ENCODE results near the gene COL18A1.
A peak's percentile ranks its signal among the peaks of the same experiment; 100 is the strongest.

COL18A1 gene

DNA sequence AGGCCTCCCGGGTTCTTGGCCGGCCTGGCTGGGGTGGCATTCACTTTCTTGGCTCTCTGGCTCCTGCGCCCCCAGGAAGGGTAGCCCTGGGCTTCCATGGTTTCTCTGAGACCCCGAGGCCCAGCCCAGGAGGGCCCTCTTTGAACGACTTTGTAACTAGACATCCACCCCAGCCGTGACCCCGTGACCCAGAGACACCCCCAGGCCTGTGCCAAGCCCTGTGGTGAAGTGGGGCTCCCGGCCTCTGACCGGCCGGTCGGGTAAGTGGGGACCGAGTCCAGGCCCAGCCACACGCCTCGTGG, 64.0 kb downstream of the COL18A1 start:
- DNase-seq (ENCODE audit: low read depth), result no peak

DNA sequence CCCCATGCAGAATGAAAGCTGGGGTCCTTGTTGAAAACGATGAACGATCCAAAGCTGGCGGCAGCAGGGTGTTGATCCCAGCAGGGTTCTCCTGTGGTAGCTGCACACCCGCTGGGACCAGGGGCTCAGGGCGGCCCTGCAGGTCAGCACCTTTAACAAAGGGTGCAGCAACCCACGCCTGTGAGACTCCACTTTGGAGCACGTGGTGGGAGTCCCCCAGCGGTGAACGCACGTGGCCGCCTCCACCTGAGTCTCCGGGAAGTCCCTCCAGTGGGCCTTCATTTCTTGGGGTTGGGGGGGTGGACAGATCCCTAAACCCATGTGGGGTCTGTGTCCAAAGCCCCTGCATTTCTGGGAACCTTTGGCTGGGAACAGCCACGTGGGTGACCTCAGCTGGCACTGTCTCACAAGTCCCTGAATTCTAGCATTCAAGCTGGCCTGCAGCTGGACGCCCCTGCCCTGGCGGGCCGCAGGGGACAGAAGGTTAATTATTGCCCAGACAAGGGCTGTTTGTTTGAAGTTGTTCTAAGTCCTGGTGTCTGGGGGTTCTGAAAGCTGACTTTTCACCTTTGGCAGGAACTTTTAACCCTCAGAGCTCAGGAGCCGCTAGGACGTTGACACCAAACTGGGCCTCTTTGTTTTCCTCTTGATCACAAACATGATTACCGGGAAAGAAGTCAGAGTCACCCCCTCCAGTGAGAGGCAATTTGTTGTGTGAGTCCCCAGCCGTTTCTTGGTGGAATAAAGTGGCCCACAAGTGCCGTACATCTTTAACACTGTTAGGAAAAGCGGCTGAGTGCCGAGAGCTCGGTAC, 64.5 kb downstream of the COL18A1 start:
- no peak for DNase-seq (ENCODE audit: low read depth)

DNA sequence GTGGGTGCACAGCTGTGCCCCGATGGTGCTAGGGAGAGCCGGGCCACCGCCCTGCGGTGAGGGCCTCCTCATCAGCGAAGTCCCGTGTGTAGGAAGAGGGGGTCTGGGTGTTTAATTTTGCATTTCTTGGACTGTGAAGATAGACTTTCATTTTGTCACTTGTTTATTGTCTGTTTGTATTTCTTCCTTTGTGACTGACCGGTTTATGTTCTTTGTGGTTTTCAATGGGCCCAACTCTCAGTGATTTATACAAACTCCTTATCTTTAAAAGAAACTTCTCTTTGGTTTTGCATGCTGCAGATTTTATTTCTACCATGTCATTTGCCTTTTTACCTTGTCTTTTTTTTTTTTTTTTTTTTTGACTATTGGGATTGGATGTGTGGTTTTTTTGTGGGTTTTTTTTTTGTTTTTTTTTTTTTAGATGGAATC, 65.1 kb downstream of the COL18A1 start:
- DNase-seq (ENCODE audit: low read depth), result no peak

DNA sequence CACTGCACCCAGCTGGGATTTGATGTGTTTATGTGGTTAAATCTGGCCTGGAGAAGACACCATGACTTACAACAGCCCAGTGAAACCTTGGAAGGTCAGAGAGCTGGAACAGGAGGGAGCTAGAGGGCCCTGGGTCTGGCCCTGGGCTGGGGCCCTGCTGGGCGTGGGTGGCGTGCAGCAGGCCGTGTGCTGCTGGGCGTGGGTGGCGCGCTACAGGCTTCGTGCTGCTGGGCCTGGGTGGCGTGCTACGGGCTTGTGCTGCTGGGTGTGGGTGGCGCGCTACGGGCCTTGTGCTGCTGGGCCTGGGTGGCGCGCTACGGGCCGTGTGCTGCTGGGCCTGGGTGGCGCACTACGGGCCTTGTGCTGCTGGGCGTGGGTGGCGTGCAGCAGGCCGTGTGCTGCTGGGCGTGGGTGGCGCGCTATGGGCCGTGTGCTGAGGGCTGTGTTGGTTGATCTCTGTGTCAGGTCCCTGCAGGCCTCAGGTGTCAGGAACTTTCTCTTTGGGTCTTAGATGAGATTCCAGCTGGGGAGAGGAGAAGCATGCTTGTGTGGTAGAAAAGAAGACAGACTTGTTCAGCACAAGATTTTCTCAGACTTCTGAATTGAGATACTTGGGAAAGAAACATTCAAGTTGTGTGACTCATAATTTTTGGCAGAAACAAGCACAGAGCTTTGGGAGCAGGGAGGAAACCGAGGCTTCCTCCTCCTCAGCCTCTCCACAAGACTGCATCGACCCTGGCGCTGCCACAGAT, 66.0 kb downstream of the COL18A1 start:
- peak; percentile 66 for DNase-seq (ENCODE audit: low read depth)

DNA sequence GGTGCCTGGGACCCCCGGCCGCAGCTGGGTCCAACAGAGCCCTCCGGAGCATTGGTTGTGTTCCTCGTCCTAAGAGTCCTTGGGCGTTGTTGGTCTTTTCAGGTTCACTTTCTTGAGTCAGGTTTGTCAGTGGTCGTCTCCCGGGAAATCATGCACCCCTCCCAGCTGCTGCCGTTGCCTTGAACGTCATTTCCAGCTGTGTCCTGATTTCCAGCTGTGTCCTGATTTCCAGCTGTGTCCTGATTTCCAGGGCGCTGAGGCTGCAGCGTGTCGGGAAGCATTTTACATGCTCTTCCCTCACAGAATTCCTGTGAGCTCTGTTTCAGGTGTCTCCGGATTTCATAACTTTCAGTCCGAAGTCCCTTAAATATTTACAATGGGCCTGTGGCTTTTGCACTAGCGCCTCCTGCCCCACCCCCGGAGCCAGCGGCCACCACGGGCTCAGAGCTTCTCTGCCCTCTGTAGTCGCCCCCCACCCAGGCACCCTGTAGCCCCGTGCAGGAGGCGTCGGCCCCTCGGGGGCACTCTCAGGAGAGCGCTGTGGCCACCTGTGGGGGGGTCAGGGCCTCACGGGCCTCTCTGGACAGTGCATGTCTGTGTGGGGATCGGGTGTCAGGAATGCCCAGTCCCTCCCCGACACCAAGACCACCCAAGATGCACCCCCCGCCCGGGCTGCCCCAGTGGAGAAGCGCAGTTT, 66.7 kb downstream of the COL18A1 start:
- DNase-seq (ENCODE audit: low read depth), result peak; percentile 27

DNA sequence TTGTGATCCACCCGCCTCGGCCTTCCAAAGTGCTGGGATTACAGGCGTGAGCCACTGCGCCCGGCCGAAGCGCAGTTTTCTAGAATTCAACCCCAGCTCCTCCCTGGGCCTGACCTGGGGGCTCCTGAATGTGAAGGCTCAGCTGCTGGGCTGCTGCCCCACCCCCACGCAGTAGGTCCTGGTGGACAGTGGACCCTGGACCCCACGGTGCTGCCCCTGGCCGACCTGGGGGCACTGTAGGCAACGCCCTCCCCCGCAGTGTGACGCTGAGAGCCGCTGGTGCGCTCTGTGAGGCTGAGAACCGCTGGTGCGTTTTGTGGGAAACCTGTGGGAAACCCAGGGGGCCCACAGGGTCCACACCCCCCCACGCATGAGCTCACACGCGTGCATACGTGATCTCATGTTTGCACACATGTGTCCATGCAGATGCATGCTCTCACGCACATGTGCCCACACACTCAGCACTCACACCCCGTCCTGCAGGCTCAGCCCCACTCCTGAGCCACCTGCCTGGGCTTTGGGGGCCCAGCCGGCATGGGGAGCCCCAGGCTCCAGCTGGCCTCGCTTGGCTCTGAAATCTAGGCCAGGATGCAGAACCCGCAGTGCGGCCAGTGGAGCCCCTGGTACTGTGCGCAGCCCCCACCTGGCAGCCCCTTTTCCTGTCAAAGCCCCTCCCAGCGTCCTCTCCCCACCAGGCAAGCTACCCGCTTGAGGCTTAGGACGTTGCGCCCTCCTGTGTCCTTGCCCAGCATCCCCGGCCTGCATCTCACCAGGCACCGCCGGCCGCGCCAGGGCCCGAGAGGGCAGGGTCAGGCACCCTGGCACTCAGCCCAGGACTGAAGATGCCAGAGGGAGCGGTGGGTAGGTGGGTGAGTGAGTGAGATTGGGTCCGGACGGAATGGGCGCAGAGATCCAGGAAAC, 67.7 kb downstream of the COL18A1 start:
- no peak for DNase-seq (ENCODE audit: low read depth)

DNA sequence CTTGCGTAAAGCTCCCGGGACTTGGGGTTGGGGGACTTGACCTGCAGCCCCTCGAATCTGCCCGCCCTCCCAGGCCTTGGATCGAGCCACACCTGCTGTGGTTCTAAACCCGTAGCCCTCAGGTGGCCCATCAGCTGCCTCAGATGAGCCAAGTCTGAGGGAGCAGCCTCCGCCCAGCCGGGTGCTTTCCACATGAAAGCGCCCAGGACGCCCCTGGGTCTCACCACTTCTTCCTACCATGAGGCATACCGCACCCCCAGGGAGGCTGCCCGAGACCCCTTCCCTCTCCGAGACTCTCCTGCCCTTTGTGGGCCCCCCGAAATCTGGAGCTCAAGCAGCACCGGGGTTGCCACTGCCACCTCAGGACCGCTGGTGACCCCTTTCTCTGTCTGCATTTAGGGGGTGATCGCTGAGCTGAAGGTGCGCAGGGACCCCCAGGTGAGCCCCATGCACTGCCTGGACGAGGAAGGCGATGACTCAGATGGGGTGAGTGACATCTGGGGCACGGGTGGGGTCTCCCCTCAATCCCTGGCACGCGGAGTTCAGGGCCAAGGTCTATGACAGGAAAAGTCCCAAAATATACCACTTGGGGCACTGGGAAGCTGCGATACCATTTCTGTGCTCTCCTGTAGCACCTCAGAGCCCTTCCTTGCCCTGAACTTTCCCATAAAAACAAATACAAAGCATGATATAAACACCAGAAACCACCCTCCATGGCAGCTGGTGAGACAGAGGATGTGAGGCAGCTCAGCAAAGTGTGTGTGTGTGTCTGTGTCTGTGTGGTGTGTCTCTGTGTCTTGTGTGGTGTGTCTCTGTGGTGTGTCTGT, 68.7 kb downstream of the COL18A1 start:
- no peak for DNase-seq (ENCODE audit: low read depth)

DNA sequence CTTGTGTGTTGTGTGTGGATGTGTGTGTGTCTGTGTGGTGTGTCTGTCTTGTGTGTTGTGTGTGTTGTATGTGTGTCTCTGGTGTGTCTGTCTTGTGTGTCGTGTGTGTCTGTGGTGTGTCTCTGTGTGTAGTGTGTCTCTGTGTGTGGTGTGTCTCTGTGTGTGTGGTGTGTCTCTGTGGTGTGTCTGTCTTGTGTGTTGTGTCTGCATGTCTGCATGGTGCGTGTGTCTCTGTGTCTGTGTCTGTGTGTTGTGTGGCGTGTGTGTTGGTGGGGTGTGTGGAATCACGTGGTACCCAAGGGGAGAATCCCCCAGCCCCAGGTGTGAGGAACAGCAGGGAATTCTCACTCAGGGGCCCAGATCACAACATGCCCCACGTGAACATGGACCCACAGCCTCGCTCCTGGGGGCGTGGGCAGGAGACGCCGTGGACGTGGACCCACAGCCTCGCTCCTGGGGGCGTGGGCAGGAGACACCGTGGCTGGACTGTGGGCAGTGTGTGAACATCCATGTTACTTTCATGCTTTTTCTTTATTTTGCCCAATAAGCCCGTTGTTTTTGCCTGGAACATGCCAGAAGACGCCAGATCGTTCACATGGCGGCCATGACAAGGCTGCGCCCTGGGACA, 69.5 kb downstream of the COL18A1 start:
- no peak for DNase-seq (ENCODE audit: low read depth)

DNA sequence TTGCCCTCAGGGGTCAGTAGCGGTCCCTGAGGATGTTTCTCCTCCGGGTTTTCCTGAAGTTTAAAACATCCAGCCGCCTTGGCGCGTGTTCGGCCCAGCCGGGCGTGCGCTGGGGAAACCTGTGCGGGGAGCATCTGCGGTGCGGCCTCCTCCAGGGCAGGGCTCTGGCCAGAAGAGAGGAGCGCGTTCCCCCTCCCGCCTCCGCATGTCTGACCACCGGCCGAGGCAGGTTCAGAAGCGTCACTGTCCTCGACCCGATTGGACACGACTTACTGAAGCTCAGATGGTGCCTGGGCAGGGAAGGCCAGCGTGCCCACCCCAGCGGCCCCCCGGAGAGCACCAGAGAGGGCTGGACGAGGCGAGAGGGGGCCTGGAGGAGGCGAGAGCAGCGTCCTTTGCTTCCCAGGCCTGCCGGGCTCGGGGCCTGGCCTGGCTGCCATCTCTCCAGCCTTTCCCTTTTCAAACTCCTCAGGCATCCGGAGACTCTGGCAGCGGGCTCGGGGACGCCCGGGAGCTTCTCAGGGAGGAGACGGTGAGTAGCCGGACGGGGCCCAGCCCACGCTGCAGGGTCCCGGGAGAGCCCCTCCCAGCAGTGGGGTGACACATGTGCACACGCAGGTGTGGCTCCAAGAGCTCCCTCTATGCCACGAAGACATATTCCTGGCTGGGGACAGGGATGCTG, 70.2 kb downstream of the COL18A1 start:
- no peak for DNase-seq (ENCODE audit: low read depth)

DNA sequence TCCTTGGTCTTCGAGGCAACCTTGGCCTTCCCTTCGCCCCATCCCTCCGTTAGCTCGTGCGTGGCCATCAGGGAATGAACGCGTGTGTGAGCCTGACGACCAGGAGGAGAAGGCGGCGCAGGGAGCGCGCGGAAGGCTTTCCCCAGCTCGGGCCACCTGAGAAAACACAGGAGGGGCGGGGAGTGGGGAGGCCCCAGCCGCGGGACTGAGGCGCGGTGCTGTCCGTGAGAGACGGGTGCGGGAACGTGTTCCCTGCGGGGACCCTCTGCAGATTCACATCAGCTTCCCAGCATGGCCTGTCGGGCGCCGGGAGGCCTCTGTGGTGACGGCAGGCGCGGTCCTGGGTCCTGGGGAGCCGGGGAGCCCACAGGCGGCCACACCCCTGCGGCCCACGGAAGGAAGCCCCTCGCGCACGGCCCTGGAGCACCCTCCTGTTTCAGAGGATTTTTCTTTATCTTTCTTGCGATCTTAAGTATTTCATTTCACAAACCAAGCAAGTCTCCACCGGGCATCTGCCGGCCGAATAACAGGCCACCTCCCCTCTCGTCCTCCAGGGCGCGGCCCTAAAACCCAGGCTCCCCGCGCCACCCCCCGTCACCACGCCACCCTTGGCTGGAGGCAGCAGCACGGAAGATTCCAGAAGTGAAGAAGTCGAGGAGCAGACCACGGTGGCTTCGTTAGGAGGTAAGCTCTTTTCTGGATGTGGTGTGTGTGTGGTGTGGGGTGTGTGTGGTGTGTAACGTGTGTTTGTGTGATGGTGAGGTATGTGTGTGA, 71.0 kb downstream of the COL18A1 start:
- DNase-seq (ENCODE audit: low read depth), result no peak

DNA sequence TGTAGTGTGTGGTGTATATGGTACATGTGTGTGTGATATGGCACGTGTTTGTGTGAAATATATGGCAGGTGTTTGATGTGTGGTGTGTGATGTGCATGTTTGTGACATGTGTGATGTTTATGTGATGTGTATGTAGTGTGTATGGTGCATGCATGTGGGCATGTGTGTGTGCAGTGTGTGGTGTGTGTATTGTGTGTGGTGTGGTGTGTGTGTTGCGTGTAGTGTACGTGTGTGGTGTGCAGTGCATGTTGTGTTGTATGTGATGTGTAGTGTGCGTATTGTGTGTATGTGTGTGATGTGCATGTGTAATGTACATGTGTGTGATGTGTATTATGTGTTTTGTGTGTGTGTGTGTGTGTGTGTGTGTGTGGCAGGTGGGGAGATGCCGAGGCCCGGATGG, 71.6 kb downstream of the COL18A1 start:
- no peak for DNase-seq (ENCODE audit: low read depth)

DNA sequence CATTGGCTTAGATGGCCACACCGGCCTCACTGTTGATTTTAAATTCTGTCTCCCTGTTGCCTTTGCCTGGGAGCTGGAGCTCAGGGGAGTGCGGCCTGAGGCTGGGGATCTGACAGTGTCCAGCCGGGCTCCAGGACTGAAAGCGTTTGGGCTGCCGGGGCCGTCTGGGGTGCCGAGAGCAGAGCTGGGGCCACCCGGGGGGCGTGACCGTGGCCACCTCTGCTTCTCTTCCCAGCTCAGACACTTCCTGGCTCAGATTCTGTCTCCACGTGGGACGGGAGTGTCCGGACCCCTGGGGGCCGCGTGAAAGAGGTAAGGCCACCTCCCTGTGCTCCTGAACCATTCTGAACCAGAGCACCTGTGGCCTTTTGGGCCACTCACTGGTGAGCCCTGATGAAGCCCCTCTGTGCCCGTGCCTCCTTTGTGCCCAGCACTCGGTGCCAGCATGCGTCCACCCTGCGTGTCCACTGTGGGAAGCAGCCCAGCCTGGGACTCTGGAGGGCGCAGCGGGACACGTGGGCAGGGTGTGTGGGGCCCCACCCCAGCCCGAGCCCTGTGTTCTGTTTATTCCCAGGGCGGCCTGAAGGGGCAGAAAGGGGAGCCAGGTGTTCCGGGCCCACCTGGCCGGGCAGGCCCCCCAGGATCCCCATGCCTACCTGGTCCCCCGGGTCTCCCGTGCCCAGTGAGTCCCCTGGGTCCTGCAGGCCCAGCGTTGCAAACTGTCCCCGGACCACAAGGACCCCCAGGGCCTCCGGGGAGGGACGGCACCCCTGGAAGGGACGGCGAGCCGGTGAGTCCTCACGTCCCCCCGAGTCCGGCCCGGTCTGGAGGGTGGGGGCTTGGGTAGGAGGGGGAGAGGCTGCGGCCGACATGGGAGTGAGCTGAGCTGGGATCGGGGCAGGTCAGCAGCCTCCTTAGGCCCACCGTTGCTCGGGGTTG, 72.5 kb downstream of the COL18A1 start:
- DNase-seq (ENCODE audit: low read depth), result no peak

DNA sequence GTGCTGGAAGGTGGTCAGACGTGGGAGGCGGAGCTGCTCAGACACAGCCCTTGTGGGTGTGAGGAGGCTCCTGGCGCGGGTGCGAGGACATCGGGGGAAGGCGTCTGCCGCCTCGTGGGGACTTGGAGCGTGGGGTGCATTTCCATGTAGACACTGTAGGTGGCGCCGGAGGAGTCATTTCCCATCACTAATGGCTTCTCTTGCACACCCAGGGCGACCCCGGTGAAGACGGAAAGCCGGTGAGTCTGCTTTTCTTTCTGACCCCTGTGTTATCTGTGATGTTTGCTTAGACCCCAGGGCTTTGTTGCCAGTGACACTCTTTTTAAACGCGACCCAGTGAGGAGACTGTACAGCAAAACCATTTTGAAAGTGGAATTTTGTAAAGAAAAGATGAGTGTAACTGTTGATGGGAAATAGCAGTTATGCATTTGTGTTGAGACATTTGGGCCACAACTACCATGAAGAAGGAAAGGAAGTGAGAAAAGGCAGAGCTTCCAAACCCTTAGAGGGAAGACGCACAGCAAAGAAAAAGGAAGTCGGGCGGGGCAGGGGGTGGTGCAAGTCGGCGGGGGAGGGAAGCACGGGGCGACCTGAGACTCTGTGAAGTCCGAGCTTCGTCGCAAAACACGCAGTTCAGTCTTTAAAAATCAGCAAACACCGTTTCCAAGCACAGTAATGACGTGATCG, 73.3 kb downstream of the COL18A1 start:
- peak; percentile 21 for DNase-seq (ENCODE audit: low read depth)

DNA sequence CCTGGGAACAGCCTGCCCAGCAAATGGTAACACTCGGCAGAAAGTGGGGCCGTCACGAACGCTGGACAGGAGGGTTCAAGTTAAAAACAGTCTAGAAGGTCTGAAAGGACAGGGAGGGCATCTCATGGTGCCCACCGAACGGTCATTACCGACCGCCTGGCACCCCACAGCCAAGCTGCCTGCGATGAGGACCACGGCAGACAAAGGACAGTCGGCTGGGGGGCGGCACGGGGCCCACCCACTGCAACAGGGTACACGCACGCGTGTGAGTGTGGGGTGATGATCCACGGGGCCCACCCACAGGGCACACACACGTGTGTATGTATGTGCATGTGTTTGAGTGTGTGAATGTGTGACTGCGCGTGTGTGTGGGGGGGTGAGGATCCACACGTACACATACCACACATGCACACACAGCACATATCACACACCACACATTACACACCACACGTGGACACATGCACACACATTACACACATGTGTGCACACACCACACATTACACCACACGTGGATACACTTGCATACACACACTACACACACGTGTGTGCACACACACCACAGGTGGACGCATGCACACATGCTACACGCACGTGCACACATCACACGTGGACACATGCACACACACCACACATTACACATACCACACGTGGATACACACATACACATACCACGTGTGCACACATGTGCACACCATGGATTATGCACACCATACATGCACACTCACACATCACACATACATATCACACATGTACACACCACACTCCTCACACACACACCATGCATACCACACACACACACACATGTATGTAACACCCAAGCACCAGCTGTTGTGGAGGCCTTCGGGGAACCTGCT, 74.1 kb downstream of the COL18A1 start:
- DNase-seq (ENCODE audit: low read depth), result no peak

DNA sequence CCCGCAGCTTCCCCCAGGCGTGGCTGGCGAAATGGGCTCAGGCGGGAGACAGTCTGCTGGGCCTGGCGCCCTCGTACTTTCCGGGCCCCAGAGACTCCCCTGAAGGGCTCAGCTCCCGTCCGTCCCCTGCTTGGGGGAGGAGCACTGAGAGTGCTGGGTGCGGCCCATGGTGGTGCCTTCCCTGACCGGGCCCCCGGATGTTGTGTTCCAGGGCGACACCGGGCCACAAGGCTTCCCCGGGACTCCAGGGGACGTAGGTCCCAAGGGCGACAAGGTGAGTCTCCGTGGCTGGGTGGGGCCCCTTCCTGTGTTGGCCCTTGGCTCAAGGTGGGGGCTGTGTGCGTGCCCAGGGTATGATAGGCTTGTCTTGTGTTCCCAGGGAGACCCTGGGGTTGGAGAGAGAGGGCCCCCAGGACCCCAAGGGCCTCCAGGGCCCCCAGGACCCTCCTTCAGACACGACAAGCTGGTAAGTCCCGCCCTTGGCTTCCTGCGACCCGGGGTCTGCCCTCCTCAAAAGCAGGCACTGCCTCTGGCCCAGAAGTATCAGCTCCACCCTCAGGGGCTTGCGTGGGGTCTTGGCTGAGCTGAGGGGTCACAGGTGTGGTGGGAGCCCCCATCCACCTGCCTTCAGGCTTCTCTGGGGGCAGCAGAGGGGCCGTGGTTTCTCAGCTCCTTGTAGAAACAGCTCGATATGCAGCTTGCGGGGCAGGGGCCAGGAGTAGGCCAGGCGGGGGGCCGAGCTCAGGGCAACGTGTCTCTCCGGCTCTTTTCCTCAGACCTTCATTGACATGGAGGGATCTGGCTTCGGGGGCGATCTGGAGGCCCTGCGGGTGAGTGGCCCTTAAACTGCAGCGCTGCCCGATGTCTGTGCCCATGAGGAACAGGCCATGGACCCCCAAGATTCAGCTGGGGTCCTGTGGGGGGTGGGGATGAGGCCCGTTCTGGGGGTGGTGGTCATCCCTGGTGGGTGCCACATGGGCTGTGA, 75.0 kb downstream of the COL18A1 start:
- DNase-seq (ENCODE audit: low read depth), result no peak
